B cell (primary cell): ENCODE data around the gene CDK8.

Experiments used
- EZH2 ChIP-seq: IDR thresholded peaks from 2 replicates; pipeline ENCODE4 v1.6.1; 2012; ENCODE audit warnings: borderline replicate concordance, low read depth, mild to moderate bottlenecking, moderate library complexity, low read length; ENCODE audit not compliant: insufficient read depth, poor library complexity, severe bottlenecking
- TF ChIP-seq, protein P1 (sequence below): fragments of 200-600 bp; IDR thresholded peaks from one replicate; pipeline ENCODE4 v1.8.0; 2022; ENCODE audit warnings: antibody characterized with exemption, mild to moderate bottlenecking

DNA sequence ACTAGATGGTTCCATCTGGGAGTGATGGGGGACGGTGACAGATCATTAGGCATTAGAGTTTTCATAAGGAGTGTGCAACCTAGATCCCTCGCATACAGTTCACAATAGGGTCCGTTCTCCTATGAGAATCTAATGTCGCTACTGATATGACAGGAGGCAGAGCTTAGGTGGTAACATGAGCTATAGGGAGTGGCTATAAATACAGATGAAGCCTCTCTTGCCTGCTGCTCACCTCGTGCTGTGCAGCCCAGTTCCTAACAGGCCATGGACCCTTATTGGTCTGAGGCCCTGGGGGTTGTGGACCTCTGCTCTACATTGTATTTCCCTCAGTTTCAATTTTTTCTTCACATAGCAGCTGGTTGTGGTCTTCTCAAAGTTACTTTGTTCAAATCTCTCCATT lies 56.5 kb downstream of the CDK8 start:
- TF ChIP-seq, protein P1, sequence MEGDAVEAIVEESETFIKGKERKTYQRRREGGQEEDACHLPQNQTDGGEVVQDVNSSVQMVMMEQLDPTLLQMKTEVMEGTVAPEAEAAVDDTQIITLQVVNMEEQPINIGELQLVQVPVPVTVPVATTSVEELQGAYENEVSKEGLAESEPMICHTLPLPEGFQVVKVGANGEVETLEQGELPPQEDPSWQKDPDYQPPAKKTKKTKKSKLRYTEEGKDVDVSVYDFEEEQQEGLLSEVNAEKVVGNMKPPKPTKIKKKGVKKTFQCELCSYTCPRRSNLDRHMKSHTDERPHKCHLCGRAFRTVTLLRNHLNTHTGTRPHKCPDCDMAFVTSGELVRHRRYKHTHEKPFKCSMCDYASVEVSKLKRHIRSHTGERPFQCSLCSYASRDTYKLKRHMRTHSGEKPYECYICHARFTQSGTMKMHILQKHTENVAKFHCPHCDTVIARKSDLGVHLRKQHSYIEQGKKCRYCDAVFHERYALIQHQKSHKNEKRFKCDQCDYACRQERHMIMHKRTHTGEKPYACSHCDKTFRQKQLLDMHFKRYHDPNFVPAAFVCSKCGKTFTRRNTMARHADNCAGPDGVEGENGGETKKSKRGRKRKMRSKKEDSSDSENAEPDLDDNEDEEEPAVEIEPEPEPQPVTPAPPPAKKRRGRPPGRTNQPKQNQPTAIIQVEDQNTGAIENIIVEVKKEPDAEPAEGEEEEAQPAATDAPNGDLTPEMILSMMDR: no peak
- no peak for TF ChIP-seq EZH2
